H1 (cell line): ENCODE data around the gene DCAF8.

Experiments used
- ATF2 ChIP-seq: IDR thresholded peaks from 2 replicates; pipeline ENCODE4 v1.6.1; 2012; ENCODE audit warnings: low read length, inconsistent platforms
- CHD1 ChIP-seq: IDR thresholded peaks from 2 replicates; pipeline ENCODE4 v1.6.1; 2012; ENCODE audit warnings: low read depth, low read length, improper control_type of control experiment
- CREB1 ChIP-seq: IDR thresholded peaks from 2 replicates; pipeline ENCODE4 v1.6.1; 2012; ENCODE audit warnings: inconsistent platforms
- CTCF ChIP-seq, 3 experiments: IDR thresholded peaks; 1 replicate in 2 of 3; 2 replicates in 1 of 3; pipeline versions ENCODE4 v1.5.1 to v1.6.1; 2011; ENCODE audit warnings: low read length in 3 of 3, mild to moderate bottlenecking in 3 of 3, inconsistent platforms in 2 of 3, low read depth in 1 of 3, moderate library complexity in 1 of 3; ENCODE audit not compliant: insufficient read depth in 1 of 3; ENCODE audit errors: control extremely low read depth in 1 of 3
- EZH2 ChIP-seq: fragments of 200-600 bp; sonication (generic); IDR thresholded peaks from 2 replicates; pipeline ENCODE4 v1.7.1; 2012; ENCODE audit warnings: low read depth, mild to moderate bottlenecking, moderate library complexity, low read length, inconsistent platforms; ENCODE audit not compliant: severe bottlenecking
- JUND ChIP-seq: IDR thresholded peaks from 2 replicates; pipeline ENCODE4 v1.6.1; 2011; ENCODE audit warnings: mild to moderate bottlenecking, improper control_type of control experiment, low read length
- POLR2A ChIP-seq, 2 experiments: IDR thresholded peaks; 1 replicate in 1 of 2; 2 replicates in 1 of 2; pipeline ENCODE4 v1.6.1; 2011; ENCODE audit warnings: low read depth in 2 of 2, low read length in 2 of 2, mild to moderate bottlenecking in 2 of 2; ENCODE audit errors: control extremely low read depth in 1 of 2
- POLR2AphosphoS5 ChIP-seq: IDR thresholded peaks from 2 replicates; pipeline ENCODE4 v1.6.1; 2011; ENCODE audit warnings: low read depth, low read length
- POU5F1 ChIP-seq: IDR thresholded peaks from 2 replicates; pipeline ENCODE4 v1.6.1; 2011; ENCODE audit warnings: low read depth, mild to moderate bottlenecking, low read length, moderate library complexity
- RAD21 ChIP-seq, 2 experiments: IDR thresholded peaks in 1 of 2; conservative IDR thresholded peaks in 1 of 2; 2 replicates each; pipeline ENCODE4 v1.6.1; 2011; ENCODE audit warnings: low read depth in 2 of 2, low read length in 2 of 2, improper control_type of control experiment in 1 of 2, inconsistent platforms in 1 of 2, mild to moderate bottlenecking in 1 of 2, moderate library complexity in 1 of 2
- SP1 ChIP-seq: IDR thresholded peaks from 2 replicates; pipeline ENCODE4 v1.6.1; 2011; ENCODE audit warnings: low read depth, low read length
- TAF1 ChIP-seq: IDR thresholded peaks from 2 replicates; pipeline ENCODE4 v1.6.1; 2011; ENCODE audit warnings: mild to moderate bottlenecking, low read depth, low read length

- TF ChIP-seq CTCF (IDR thresholded peaks at IDR 0.05; ENCODE audit: control extremely low read depth in 1 of 3, insufficient read depth in 1 of 3, low read depth in 1 of 3, low read length in 3 of 3) (no peak), POLR2AphosphoS5 (no peak), JUND (no peak), EZH2 (no peak), POLR2A (IDR thresholded peaks at IDR 0.05; ENCODE audit: control extremely low read depth in 1 of 2, low read depth in 2 of 2, low read length in 2 of 2) (no peak), SP1 (peak; percentile 91), CHD1 (no peak), POU5F1 (peak; percentile 61; the same call in 1 of the 2 replicates), RAD21 (IDR thresholded peaks at IDR 0.05 in 1 of 2, conservative IDR thresholded peaks at IDR 0.05 in 1 of 2; ENCODE audit: low read depth in 2 of 2, low read length in 2 of 2) (no peak), CREB1 (peak; percentile 48; the same call in 1 of the 2 replicates), TAF1 (no peak), ATF2 (peak; percentile 87)
Measured at GRCh38 chr1:160169553-160170399, 92.6 kb downstream of the DCAF8 start.
